ENCODE data around the gene MRPL12. TPM values are rescaled to one million over a fixed set of nuclear protein-coding genes. Genes with fewer than 3 reads are reported as not detected.

MRPL12 gene
- total RNA-seq, 6 donors from 2014 or later: 29.3 to 69.8 (median 47.8) TPM

GRCh38 chr17:81722184-81723120, 19.3 kb downstream of the MRPL12 start:
- TF ChIP-seq POLR2A (IDR thresholded peaks at IDR 0.05): peak in 1 of 4 donors; percentile 19
- TF ChIP-seq POLR2AphosphoS5 (IDR thresholded peaks at IDR 0.05): peak; percentile 38 to 42
- TF ChIP-seq CTCF (IDR thresholded peaks at IDR 0.05): peak in 1 of 6 experiments; percentile 11
- TF ChIP-seq EP300 (IDR thresholded peaks at IDR 0.05): peak in 1 of 4 donors; percentile 61
- H3K9me3 ChIP-seq: no peaks in the 10 kb centered on the region
- no peak overlapping the region for H3K4me3 ChIP-seq
- H3K4me1 ChIP-seq: peaks cover 5 to 18% (median 13%) of the 10 kb centered on the region in 4 donors
- H3K27ac ChIP-seq: peak overlapping the region in 1 of 4 donors; percentile 31
- H3K36me3 ChIP-seq: peaks cover 0 to 7% (median under 1%) of the 10 kb centered on the region in 4 donors
- 42 to 50% methylated on average over 8 to 10 of the region's 10 CpGs for WGBS, 2 donors
- peak; percentile 82 to 92 for DNase-seq
- H3K27me3 ChIP-seq: no peaks in the 10 kb centered on the region
- ATAC-seq (ENCODE audit: low FRiP score in 2 of 2): peak; percentile 62 to 93

GRCh38 chr17:81723651-81724209, 20.6 kb downstream of the MRPL12 start:
- 47 to 53% methylated on average over 12 of the region's 12 CpGs for WGBS, 2 donors
- H3K36me3 ChIP-seq: peaks cover 0 to 4% (median 0%) of the 10 kb centered on the region in 4 donors
- no peaks in the 10 kb centered on the region for H3K27me3 ChIP-seq
- H3K4me3 ChIP-seq: no peak overlapping the region
- peaks cover 5 to 18% (median 13%) of the 10 kb centered on the region in 4 donors for H3K4me1 ChIP-seq
- TF ChIP-seq POLR2A (IDR thresholded peaks at IDR 0.05): no peak
- no peak overlapping the region for H3K27ac ChIP-seq
- DNase-seq (no peak), ATAC-seq (ENCODE audit: low FRiP score in 2 of 2) (no peak)
- H3K9me3 ChIP-seq: no peaks in the 10 kb centered on the region

DNA sequence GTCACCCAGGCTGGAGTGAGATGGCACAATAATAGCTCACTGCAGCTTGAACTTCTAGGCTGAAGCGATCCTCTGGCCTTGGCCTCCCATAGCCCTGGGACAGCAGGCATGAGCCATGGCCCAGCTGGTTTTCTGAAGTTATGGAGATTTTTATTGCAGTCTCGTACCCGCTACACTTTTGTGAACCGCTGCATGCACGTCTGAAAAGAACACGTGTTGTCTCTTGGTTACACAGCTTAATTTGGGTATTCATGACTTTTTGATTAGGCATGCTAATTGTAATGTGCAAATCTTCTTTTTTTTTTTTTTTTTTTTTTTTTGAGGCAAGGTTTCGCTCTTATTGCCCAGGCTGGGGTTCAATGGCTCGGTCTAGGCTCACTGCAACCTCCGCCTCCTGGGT, 22.3 kb downstream of the MRPL12 start:
- 89 to 94% methylated on average over 9 of the region's 9 CpGs for WGBS, 2 donors
- no peak overlapping the region for H3K27ac ChIP-seq

DNA sequence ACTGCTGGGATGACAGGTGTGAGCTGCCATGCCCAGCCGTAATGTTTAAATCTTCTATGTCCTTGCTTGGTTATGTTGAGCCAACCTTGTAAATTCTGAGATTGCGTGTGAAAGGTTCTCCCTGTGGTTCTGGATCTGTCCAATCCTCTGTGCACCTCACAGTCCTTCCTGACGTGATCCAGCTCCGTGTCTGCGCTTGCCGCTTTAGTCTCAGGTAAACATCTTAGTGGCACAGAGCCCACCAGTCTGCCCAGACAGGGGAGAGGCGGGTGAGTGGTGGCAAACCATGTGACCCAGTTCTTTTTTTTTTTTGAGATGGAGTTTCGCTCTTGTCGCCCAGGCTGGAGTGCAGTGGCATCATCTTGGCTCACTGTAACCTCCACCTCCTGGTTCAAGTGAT, 22.8 kb downstream of the MRPL12 start:
- Histone ChIP-seq H3K36me3 (no peaks in the 10 kb centered on the region), H3K27me3 (no peaks in the 10 kb centered on the region), H3K9me3 (no peaks in the 10 kb centered on the region), H3K4me1 (peaks cover 5 to 18% (median 13%) of the 10 kb centered on the region in 4 donors), H3K27ac (no peak overlapping the region), H3K4me3 (no peak overlapping the region)
- DNase-seq (peak in 1 of 2 donors; percentile 59), ATAC-seq (ENCODE audit: low FRiP score in 2 of 2) (no peak)
- no peak for TF ChIP-seq POLR2A (IDR thresholded peaks at IDR 0.05)
- TF ChIP-seq POLR2AphosphoS5 (IDR thresholded peaks at IDR 0.05): no peak
- 54 to 62% methylated on average over 9 of the region's 9 CpGs for WGBS, 2 donors

More for the DNA sequence above, 22.3 kb downstream of the MRPL12 start:
- H3K9me3 ChIP-seq: no peaks in the 10 kb centered on the region
- DNase-seq: no peak
- H3K4me1 ChIP-seq: peaks cover 5 to 18% (median 13%) of the 10 kb centered on the region in 4 donors
- no peaks in the 10 kb centered on the region for H3K27me3 ChIP-seq
- TF ChIP-seq CTCF (IDR thresholded peaks at IDR 0.05) (no peak), POLR2A (IDR thresholded peaks at IDR 0.05) (no peak)
- H3K36me3 ChIP-seq: no peaks in the 10 kb centered on the region
- H3K4me3 ChIP-seq: no peak overlapping the region
- ATAC-seq (ENCODE audit: low FRiP score in 2 of 2): no peak

DNA sequence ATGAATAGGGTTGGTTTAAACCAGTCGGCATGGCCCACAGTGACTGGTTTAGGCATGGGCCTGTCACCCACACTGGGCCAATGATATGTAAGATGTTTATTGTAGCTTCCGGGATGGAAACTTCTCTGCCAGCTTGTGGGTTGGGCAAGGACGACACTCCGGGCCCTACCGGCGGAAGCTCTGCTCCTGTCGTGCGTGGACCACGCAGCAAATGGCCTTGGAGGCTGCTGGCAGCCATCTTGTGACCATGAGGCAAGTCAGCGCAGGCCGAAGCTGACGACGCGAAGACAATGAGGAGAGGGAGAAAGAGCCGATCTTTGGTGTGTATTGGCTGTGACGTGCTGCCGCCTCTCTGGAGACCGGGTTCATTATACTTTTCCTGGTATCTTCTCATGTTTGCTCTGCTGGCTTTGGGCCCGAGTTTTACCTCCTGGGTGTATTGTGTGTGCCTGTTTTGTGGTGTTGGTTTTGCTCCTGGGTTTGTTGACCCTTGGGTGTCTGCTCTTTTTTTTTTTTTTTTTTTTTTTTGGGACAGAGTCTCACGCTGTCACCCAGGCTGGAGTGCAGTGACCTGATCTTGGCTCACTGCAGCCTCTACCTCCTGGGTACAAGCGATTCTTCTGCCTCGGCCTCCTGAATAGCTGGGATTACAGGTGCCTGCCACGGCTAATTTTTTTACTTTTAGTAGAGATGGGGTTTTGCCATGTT, 24.3 kb downstream of the MRPL12 start:
- TF ChIP-seq CTCF (IDR thresholded peaks at IDR 0.05) (no peak), POLR2A (IDR thresholded peaks at IDR 0.05) (no peak), POLR2AphosphoS5 (IDR thresholded peaks at IDR 0.05) (no peak), EP300 (IDR thresholded peaks at IDR 0.05) (no peak)
- Histone ChIP-seq H3K27ac (no peak overlapping the region), H3K27me3 (no peaks in the 10 kb centered on the region), H3K4me1 (peaks cover 2 to 11% (median 6%) of the 10 kb centered on the region in 4 donors), H3K4me3 (no peak overlapping the region), H3K36me3 (no peaks in the 10 kb centered on the region), H3K9me3 (no peaks in the 10 kb centered on the region)
- WGBS, 2 donors: 82 to 91% methylated on average over 16 to 23 of the region's 23 CpGs
- ATAC-seq (ENCODE audit: low FRiP score in 2 of 2): no peak
- peak in 1 of 2 donors; percentile 68 for DNase-seq

All from upper lobe of left lung (tissue), 6 donors.